ENCODE data around the gene DUSP1.

DNA sequence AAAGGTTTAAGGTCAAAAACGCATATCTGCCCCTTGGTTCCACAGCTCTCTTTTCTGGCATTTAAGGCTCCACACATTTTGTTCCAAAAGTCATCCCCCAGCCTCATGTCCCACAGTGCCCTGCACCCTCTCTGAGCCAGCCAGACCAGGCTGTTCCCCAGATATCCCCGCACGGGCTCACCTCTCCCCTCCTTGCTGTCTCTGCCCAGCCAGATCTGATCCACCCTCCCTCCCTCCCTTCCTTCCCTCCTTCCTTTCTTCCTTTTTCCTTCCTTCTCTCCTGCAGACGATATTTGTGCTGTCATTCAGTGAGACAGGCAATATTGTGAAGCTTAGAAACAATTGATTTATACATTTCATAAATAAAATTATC, 37.0 kb downstream of the DUSP1 start:
- TF ChIP-seq POLR2AphosphoS5 (IDR thresholded peaks at IDR 0.05) (no peak), CTCF (IDR thresholded peaks at IDR 0.05) (no peak)
